ENCODE measurements around the gene CCDC88B.

Gene CCDC88B

DNA sequence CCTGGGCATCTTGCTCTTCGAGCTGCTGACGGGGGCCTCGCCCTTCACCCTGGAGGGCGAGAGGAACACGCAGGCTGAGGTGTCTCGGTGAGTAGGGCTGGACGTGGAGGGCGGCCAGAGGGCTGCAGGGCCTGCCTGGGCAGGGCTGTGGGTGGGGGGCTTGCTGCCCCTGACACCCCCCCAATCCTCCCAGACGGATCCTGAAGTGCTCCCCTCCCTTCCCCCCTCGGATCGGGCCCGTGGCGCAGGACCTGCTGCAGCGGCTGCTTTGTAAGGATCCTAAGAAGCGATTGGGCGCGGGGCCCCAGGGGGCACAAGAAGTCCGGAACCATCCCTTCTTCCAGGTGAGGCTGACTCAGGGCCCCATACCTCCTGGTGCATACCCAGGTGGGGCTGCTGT lies 21.7 kb downstream of the CCDC88B start:
- Histone ChIP-seq H4K20me1 (ENCODE audit: low read depth, low read length) (no peaks in the 10 kb centered on the region), H3K4me3 (ENCODE audit: insufficient read depth, low read length, poor library complexity, severe bottlenecking) (no peak overlapping the region), H3K27ac (ENCODE audit: low read depth, low read length) (no peak overlapping the region), H3K9ac (ENCODE audit: low read length) (no peak overlapping the region), H3K4me2 (ENCODE audit: low read depth, low read length, poor library complexity, severe bottlenecking) (no peak overlapping the region), H3K27me3 (ENCODE audit: low read length) (no peaks in the 10 kb centered on the region), H3K36me3 (ENCODE audit: low read length) (no peaks in the 10 kb centered on the region), H2AFZ (ENCODE audit: low read depth, low read length, severe bottlenecking) (no peak overlapping the region), H3K9me2 (replicated peaks; ENCODE audit: insufficient read depth, low read length) (no peaks in the 10 kb centered on the region), H3K79me2 (ENCODE audit: insufficient read depth, low read length) (no peaks in the 10 kb centered on the region), H3F3A (ENCODE audit: insufficient read depth) (no peaks in the 10 kb centered on the region), H3K9me3 (ENCODE audit: insufficient read depth, low read length) (no peaks in the 10 kb centered on the region)
- TF ChIP-seq, protein P1, sequence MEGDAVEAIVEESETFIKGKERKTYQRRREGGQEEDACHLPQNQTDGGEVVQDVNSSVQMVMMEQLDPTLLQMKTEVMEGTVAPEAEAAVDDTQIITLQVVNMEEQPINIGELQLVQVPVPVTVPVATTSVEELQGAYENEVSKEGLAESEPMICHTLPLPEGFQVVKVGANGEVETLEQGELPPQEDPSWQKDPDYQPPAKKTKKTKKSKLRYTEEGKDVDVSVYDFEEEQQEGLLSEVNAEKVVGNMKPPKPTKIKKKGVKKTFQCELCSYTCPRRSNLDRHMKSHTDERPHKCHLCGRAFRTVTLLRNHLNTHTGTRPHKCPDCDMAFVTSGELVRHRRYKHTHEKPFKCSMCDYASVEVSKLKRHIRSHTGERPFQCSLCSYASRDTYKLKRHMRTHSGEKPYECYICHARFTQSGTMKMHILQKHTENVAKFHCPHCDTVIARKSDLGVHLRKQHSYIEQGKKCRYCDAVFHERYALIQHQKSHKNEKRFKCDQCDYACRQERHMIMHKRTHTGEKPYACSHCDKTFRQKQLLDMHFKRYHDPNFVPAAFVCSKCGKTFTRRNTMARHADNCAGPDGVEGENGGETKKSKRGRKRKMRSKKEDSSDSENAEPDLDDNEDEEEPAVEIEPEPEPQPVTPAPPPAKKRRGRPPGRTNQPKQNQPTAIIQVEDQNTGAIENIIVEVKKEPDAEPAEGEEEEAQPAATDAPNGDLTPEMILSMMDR (IDR thresholded peaks at IDR 0.05; ENCODE audit: insufficient read depth, low read length, poor library complexity, severe bottlenecking): no peak
- no peak for TF ChIP-seq EZH2phosphoT487 (conservative IDR thresholded peaks at IDR 0.05; ENCODE audit: low read length)

DNA sequence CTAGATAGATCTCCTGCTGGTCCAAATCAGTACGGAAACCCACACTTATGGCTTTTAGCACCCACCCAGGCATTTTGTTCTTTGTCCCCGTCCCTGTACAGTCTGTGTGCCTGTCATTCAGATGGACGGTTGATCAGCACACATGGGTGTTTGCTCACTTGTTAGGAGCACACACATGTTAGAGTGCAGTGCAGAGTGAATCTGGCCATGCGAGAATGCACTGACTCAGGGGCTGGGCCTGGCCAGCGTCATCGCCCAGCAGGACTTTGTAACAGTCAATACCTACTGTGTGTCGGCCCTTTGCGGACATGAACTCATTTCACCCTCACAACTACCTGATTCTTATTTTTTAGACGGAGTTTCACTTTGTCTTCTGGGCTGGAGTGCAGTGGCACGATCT lies 22.3 kb downstream of the CCDC88B start:
- no peaks in the 10 kb centered on the region for H4K20me1 ChIP-seq (ENCODE audit: low read depth, low read length)
- no peaks in the 10 kb centered on the region for H3K27me3 ChIP-seq (ENCODE audit: low read length)
- H3K9me3 ChIP-seq (ENCODE audit: insufficient read depth, low read length): no peaks in the 10 kb centered on the region
- no peak overlapping the region for H3K4me3 ChIP-seq (ENCODE audit: insufficient read depth, low read length, poor library complexity, severe bottlenecking)
- H3K9me2 ChIP-seq (replicated peaks; ENCODE audit: insufficient read depth, low read length): no peaks in the 10 kb centered on the region
- TF ChIP-seq, protein P1 (IDR thresholded peaks at IDR 0.05; ENCODE audit: insufficient read depth, low read length, poor library complexity, severe bottlenecking): no peak
- TF ChIP-seq EZH2phosphoT487 (conservative IDR thresholded peaks at IDR 0.05; ENCODE audit: low read length): no peak
- no peak overlapping the region for H3K27ac ChIP-seq (ENCODE audit: low read depth, low read length)
- no peak overlapping the region for H3K9ac ChIP-seq (ENCODE audit: low read length)
- no peak overlapping the region for H3K4me2 ChIP-seq (ENCODE audit: low read depth, low read length, poor library complexity, severe bottlenecking)
- H3K79me2 ChIP-seq (ENCODE audit: insufficient read depth, low read length): no peaks in the 10 kb centered on the region
- H3F3A ChIP-seq (ENCODE audit: insufficient read depth): no peaks in the 10 kb centered on the region
- no peak overlapping the region for H2AFZ ChIP-seq (ENCODE audit: low read depth, low read length, severe bottlenecking)
- H3K36me3 ChIP-seq (ENCODE audit: low read length): no peaks in the 10 kb centered on the region

DNA sequence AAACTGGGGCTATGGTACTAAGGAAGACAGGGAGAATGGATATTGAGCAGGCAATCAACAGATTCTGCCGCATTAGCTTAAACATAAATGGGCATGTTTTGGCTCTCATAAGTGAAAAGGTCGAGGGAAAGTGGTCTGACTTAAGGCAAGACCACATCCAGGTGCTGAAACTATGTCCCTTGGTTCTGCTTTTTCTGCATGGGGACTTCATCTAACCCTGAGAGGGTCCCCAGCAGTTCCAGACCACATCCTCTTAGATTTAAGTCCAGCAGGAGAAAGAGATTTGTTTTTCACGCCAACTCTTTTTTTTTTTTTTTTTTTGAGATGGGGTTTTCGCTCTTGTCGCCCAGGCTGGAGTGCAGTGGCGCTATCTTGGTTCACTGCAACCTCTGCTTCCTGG lies 24.4 kb downstream of the CCDC88B start:
- H3K9ac ChIP-seq (ENCODE audit: low read length): no peak overlapping the region
- no peaks in the 10 kb centered on the region for H3K79me2 ChIP-seq (ENCODE audit: insufficient read depth, low read length)
- H3K36me3 ChIP-seq (ENCODE audit: low read length): no peaks in the 10 kb centered on the region
- H3K4me3 ChIP-seq (ENCODE audit: insufficient read depth, low read length, poor library complexity, severe bottlenecking): no peak overlapping the region
- no peaks in the 10 kb centered on the region for H3K27me3 ChIP-seq (ENCODE audit: low read length)
- no peak overlapping the region for H2AFZ ChIP-seq (ENCODE audit: low read depth, low read length, severe bottlenecking)
- no peak overlapping the region for H3K27ac ChIP-seq (ENCODE audit: low read depth, low read length)
- no peak for TF ChIP-seq EZH2phosphoT487 (conservative IDR thresholded peaks at IDR 0.05; ENCODE audit: low read length)
- TF ChIP-seq, protein P1 (IDR thresholded peaks at IDR 0.05; ENCODE audit: insufficient read depth, low read length, poor library complexity, severe bottlenecking): no peak
- H3F3A ChIP-seq (ENCODE audit: insufficient read depth): no peaks in the 10 kb centered on the region
- no peaks in the 10 kb centered on the region for H3K9me3 ChIP-seq (ENCODE audit: insufficient read depth, low read length)
- H3K4me2 ChIP-seq (ENCODE audit: low read depth, low read length, poor library complexity, severe bottlenecking): no peak overlapping the region
- H3K9me2 ChIP-seq (replicated peaks; ENCODE audit: insufficient read depth, low read length): no peaks in the 10 kb centered on the region
- no peaks in the 10 kb centered on the region for H4K20me1 ChIP-seq (ENCODE audit: low read depth, low read length)

Data from SU-DHL-6 (cell line).